GM19239 (cell line): Measurements from ENCODE around the gene RGS1.

Experiments
- DNase-seq: peaks from one replicate; pipeline ENCODE4 v3.0.0; 2011; ENCODE audit warnings: low spot score; ENCODE audit not compliant: insufficient read length
- FAIRE-seq: peaks from 2 replicates; lab custom pipeline; 2011; peaks lifted over from hg19 to GRCh38; lab: Jason Lieb, UNC

The RGS1 gene

DNA sequence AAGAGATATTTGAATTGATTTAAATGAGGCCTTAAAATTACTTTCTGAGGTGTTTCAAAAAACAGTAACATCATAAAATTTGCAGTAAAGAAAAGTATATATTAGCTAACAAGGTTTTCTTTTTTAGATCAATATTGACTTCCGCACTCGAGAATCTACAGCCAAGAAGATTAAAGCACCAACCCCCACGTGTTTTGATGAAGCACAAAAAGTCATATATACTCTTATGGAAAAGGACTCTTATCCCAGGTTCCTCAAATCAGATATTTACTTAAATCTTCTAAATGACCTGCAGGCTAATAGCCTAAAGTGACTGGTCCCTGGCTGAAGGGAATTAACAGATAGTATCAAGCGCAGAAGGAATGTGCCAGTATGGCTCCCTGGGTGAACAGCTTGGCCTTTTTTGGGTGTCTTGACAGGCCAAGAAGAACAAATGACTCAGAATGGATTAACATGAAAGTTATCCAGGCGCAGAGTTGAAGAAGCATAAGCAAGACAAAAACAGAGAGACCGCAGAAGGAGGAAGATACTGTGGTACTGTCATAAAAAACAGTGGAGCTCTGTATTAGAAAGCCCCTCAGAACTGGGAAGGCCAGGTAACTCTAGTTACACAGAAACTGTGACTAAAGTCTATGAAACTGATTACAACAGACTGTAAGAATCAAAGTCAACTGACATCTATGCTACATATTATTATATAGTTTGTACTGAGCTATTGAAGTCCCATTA lies 3.6 kb downstream of the RGS1 start:
- peak; percentile 83 for FAIRE-seq

DNA sequence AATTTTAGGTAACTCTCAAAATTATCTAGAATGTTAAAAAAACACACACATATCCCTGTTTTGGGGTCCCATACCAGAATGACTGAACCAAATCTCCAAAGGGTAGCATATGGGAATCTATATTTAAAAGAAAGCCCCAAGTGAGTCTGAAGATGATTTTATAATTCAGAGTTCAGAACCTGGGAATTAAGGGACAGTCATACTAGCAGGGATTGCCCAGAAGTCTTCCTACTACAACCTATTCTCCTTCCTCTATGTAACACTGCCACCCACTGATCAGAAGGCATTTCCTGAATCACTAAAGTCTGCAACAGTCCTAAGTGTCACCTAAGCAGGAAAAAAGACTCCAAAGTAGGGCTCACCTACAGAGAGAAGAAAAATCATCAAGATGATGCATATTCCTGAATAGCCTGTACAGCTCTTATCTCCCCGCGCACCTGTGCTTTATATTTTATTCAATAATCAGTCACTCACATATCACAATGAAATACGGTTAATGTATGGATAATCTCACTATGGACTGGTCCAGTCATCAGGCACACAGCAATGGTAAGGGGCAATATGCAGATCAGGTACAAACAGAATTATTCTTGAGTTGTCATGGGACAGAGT lies 4.9 kb downstream of the RGS1 start:
- DNase-seq (no peak), FAIRE-seq (peak; percentile 84)

More for the DNA sequence above, 3.6 kb downstream of the RGS1 start:
- DNase-seq: no peak

DNA sequence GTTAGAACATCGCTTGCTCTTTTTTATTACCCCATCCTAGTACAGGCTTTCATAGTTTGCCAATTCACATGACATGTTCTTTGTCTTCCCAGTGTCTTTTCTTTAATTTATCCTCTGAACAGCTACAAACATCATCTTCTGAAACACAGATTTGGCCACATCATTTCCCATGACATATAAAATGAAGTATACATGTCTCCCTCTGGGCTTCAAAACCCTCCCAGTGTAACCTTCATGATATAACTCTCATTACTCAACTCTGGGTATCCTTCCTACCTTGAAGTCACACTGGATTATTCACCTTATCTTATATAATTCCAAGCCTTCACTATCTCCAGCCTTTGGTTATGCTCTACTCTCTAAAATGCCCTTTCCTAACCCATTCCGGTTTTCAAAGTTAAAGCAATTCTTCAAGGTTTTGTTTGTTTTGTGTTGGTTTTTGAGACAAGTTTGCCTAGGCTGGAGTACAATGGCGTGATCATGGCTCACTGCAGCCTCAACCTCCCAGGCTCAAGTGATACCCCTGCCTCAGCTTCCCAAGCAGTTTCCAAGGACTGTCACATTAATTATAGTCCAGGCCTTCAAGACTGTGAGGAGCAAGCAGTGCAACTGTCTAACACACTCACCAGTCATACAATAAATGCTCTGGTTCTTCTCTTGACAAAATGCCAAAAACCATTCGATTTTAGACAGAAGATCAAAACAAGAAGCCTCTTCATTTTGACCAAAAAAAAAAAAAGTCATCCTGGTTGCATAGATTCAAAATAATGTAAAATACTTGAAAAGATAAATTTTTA lies 5.8 kb downstream of the RGS1 start:
- peak; percentile 76 for FAIRE-seq

DNA sequence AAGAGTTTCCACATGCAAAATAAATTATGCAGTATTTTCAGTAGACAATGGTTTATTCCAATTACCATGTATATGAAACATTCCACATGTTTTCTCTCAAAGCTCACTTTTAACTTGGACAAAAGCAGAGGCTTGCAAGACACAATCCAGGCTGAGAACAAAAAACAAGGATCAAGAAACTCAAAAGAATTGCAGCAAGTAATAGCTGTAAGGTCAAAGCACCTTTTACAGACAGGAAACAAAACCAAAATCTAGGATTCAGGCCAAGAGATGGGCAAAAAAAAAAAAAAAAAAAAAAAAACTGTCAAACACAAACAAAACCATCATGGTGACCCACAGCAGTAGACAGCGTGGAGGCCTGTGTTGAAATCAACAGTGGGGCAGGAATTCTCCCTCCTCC lies 9.3 kb downstream of the RGS1 start:
- DNase-seq (no peak), FAIRE-seq (no peak)

More for the DNA sequence above, 5.8 kb downstream of the RGS1 start:
- DNase-seq: no peak

DNA sequence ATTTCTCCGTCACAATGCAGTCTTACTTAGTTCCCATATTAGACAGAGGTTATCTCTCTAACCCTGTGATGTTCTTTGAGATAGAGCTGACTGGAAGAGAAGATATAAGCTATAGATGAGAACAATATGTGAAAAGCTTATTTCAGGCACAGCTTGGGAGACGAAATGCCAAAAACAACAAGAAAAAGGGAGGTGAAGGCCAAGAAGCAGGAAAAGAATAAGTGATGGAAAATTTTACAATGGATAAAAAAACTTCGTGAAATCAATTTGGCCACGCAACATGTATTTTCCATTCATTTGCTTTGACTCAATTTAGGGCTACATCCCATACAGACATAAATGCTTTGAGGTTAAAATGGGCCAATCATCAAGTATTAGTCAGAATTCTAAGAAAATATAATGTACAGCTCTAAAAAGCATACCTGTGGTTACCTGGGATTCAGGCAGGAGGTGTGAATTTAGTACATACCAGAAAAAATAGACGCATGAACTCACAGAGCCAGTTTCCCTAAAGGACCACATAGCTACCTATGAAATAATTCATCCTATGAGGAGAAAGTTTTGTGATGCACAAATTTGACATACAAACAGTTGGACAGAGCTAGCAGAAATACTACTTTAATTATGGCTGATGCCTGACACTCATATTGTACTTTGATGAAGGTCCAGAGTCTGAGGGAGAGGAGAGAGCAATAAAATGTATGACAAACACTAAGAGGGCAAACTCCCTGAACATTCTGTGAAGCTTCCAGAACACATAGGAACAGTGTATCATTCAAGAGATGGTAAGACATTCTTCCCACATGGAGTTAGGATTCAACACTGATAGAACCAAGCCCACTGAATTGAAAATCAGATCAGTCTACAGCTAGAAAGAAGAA lies 12.1 kb downstream of the RGS1 start:
- DNase-seq: no peak

DNA sequence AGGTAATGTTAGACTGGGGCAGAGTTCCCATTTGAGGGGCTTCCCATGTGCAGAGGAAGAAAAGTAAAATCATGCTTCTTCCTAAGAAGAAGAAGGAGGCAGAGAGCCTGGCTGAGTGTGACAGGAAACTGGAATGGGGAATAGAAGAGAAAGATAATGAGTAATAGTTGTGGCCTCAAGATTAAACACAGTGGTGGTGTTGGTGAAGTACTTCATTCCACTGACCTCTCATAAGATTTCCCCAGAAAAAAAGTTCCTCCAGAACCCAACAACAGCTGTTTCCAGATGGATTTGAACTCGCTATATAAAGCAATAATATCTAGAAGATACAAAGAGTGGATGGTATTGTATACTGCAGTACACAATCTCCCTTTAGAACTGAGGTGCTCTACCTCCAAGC lies 13.0 kb downstream of the RGS1 start:
- no peak for FAIRE-seq
- DNase-seq: no peak

More for the DNA sequence above, 12.1 kb downstream of the RGS1 start:
- FAIRE-seq: no peak

DNA sequence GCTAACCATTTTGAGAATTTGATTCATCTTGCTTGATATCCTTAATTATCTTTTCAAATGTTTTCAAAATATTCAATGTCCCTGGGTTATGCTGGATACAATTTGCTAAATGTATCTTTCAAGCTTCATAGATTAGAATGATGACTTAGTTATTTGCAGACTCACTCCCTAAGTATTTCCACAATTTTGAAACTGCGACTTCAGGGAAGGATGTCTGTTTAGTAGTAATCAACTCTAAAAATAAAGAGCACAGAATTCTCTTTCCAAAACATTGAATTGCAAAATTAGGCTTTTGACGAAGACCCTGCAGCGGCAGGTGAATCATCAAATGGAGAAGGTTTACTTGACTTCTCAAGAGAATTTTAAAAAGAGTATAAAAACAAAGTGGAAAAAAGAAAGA lies 14.2 kb downstream of the RGS1 start:
- FAIRE-seq (no peak), DNase-seq (no peak)

DNA sequence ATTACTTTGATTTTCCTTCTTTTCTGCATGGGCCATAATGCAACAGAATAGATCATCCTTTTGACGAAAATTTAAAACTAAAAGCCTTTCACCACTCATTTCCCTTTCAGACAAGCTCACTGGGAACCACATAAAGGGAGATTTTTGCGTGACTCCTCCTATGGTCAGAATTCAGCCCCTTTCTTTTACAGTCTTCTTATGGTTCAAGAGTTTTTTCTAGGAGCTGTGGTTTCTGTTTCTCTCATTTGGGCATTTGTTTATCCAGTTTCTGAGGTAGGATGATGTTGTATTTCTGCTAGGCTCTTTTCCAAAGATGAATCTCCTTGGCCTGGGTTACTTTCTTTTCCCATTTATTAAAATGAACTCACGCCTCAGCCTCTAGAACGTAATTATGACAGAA lies 16.9 kb downstream of the RGS1 start:
- no peak for FAIRE-seq
- no peak for DNase-seq

DNA sequence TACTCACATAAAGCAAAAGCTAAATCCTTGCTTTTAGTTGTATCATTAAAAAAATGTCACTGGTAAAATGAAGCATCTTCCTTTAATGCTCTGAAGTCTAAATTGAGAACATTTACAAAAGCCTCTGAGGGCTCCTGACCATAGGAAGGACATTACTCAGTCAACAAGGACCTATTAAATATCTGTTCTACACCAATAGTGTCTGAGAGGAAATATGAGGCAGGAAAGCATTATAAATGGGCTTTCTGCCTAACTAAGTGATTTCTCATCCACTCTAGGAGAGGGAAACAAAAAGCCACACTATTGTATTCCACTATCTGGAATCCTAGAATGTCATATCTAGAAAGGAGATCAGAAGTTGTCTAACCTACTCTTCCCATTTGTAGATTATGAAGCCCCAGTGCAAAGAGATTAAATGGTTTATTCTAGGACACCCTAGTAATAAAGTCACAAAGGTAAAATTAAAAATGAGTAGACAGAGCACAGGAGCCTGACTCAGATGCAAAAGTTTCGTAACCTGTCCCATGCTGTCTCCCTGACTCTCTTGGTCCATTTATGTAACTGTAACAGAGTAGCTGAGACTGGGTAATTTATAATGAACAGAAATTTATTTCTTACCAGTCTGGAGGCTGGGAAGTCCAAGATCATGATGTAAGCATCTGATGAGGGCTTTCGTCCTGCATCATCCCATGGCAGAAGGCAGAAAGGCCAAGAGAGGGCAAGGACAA lies 17.6 kb downstream of the RGS1 start:
- FAIRE-seq: peak; percentile 37
- DNase-seq: no peak

DNA sequence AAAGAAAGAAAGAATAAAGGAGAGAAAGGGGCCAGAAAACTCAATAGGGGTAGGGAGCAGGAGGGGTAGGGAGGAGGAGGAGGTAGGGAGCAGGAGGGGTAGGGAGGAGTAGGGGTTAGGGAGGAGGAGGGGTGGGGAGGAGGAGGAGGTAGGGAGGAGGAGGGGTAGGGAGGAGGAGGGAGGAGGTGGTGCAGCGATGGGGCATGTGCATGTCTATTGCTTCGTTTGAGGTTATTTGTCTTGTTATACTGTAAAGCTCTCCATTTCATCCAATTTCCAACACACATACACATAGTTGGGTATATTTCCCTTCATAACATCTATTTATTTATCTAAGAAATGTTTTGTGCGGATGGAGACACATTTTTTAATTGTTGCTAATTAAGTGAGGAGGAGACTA lies 19.7 kb downstream of the RGS1 start:
- no peak for FAIRE-seq
- DNase-seq: no peak

DNA sequence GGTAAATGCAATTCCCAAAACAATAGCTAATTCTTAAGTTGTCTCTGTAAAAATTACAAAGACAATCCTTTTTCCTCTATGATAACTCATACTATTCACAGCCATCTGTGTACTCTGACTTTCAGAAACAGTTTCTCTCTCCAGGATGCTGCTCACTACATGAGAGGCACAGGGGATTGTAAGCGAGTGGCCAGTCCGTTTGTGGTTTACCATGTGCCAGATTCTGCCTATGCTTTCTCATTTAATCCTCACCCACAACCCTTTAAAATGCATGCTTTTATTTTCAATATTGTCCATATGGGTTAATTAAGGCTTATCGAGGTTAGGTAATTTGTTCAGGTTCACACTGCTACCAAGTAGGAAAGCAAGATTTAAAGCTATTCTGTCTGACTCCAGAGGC lies 23.0 kb downstream of the RGS1 start:
- DNase-seq: no peak
- FAIRE-seq: peak; percentile 72

DNA sequence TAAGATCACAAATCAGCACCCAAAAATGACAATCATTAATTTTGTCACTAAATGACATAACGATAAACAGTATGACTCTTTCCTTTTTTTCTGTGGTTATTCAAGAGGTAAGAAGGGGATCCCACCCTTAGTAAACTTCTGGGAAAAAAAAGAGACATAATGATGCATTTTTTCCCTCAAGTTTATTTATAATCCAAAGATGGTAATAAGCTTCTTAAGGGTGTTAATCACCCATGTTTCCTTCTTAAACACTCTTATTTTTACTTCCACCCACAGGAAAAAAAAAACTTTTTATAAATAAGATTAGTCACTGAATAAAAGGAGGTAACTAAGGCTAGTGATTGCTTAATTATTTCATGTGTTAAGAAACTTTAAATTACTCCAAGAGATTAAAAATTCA lies 24.7 kb downstream of the RGS1 start:
- FAIRE-seq: no peak
- no peak for DNase-seq

GRCh38 chr1:192601143-192601542 lies 25.6 kb downstream of the RGS1 start:
- peak; percentile 80 for FAIRE-seq
- no peak for DNase-seq

DNA sequence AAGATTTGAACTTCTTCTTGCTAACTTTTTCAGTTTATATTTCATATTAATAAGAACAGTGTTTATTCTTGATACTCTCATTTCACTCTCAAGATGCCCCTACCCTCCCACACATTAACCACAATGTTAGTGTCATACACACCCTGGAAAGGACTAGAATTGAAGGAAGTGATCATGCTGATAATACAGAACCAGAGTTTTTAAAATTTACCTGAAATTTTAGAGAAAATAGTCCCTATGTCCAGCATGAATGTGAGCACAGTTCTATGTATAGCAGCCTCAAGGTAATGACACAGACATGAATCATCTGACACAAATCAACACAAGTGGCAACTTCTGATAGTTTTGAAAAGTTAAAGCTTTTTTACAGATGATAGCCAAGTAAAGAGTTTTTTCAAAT lies 26.0 kb downstream of the RGS1 start:
- FAIRE-seq: peak; percentile 53
- DNase-seq: no peak

GRCh38 chr1:192602757-192603156 lies 27.2 kb downstream of the RGS1 start:
- no peak for FAIRE-seq

DNA sequence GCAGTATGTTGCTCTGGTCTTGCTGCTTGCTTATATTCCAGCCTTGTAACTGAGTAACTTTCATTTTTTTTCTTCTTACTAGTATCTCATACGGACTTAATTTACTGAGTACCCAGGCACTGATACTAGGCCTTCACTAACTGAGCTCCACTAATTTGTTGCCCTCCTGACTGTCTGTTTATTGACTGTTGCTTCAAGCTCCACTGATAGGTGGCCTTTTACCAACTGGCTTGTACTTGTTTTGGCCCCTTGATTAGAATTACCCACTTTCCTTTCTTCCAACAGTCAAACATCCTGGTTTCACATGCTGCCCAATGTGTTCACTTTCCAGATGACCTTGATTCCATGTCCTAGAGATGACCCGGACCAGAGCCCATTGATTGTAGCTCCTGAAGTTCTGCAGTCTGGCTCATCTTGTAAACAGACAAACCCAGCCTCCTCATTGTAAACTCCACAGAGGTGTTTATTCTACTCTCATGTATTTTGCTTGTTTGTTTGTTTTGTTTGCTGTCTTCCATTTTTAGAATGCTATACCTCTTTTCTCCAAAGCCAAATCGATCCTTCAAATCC lies 27.7 kb downstream of the RGS1 start:
- no peak for DNase-seq

More at GRCh38 chr1:192602757-192603156, 27.2 kb downstream of the RGS1 start:
- DNase-seq: no peak

GRCh38 chr1:192604979-192605620 lies 29.5 kb downstream of the RGS1 start:
- DNase-seq: no peak
- peak; percentile 93 for FAIRE-seq

More for the DNA sequence above, 27.7 kb downstream of the RGS1 start:
- FAIRE-seq: peak; percentile 80

DNA sequence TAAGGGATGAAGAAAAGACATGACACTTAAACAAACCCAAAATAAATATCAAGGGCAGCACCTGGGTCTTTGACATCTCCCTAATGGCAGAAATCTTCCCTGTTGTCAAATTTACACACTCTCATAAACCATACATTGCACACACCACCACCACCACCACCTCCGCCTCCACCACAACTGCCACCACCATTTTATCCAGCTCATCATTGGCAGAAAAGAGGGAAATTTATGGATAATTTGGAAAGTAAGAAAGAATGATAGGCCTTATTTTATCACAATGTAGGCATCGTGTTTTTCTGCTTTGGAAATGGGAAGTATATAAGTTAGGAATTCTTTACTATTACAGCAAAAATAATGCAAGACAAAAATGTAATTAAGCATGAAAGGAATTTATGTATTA lies 33.1 kb downstream of the RGS1 start:
- no peak for DNase-seq
- FAIRE-seq: no peak
